Keratinocyte (primary cell): Measurements from ENCODE around the gene ETFB. TPM values are rescaled to one million over a fixed set of nuclear protein-coding genes. Genes with fewer than 3 reads are reported as not detected.

Experiments used
- DNase-seq: peaks from one replicate; pipeline ENCODE4 v3.0.0-alpha.2; 2011; ENCODE audit warnings: low read depth, missing footprints, low spot score
- FAIRE-seq: peaks from 2 replicates; lab custom pipeline; 2011; peaks lifted over from hg19 to GRCh38; lab: Jason Lieb, UNC
- H2AFZ ChIP-seq: 2 replicates; pipeline ENCODE4 v1.6.0; 2012; ENCODE audit warnings: low read length, control low read depth, inconsistent platforms; ENCODE audit not compliant: control insufficient read depth
- H3K27ac ChIP-seq: 2 replicates; pipeline ENCODE4 v1.5.1; 2011; ENCODE audit warnings: low read length; ENCODE audit not compliant: control insufficient read depth, insufficient read depth
- H3K27me3 ChIP-seq: 3 replicates; pipeline ENCODE4 v1.6.0; 2011; ENCODE audit warnings: low read length; ENCODE audit not compliant: control insufficient read depth, insufficient read depth; ENCODE audit errors: extremely low read depth
- H3K36me3 ChIP-seq, 2 experiments: 2 replicates in 1 of 2; 3 replicates in 1 of 2; pipeline ENCODE4 v1.5.1; 2011; ENCODE audit warnings: low read length in 2 of 2, mild to moderate bottlenecking in 1 of 2; ENCODE audit not compliant: control insufficient read depth in 2 of 2, insufficient read depth in 2 of 2; ENCODE audit errors: extremely low read depth in 1 of 2
- H3K4me1 ChIP-seq: 3 replicates; pipeline ENCODE4 v1.5.1; 2011; ENCODE audit warnings: low read length; ENCODE audit not compliant: control insufficient read depth, insufficient read depth; ENCODE audit errors: extremely low read depth
- H3K4me2 ChIP-seq: 3 replicates; pipeline ENCODE4 v1.6.0; 2011; ENCODE audit warnings: low read depth, low read length; ENCODE audit not compliant: control insufficient read depth, insufficient read depth; ENCODE audit errors: extremely low read depth
- H3K4me3 ChIP-seq, 3 experiments: fragments of 200-600 bp in 1 of 3; sonication (generic) in 1 of 3; 2 replicates in 2 of 3; 3 replicates in 1 of 3; pipeline ENCODE4 v1.5.1; 2011 to 2016; ENCODE audit warnings: low read length in 3 of 3, mild to moderate bottlenecking in 3 of 3, control low read depth in 2 of 3, inconsistent platforms in 1 of 3, low read depth in 1 of 3, mixed read lengths in 1 of 3, mixed run types in 1 of 3, moderate library complexity in 1 of 3; ENCODE audit not compliant: control insufficient read depth in 2 of 3, insufficient read depth in 2 of 3; ENCODE audit errors: extremely low read depth in 1 of 3
- H3K79me2 ChIP-seq: 2 replicates; pipeline ENCODE4 v1.6.0; 2012; ENCODE audit warnings: low read length; ENCODE audit not compliant: control insufficient read depth, insufficient read depth
- H3K9ac ChIP-seq: 3 replicates; pipeline ENCODE4 v1.6.0; 2011; ENCODE audit warnings: low read length; ENCODE audit not compliant: control insufficient read depth, insufficient read depth; ENCODE audit errors: extremely low read depth
- H3K9me1 ChIP-seq: 3 replicates; pipeline ENCODE4 v1.6.0; 2011; ENCODE audit warnings: low read length; ENCODE audit not compliant: control insufficient read depth, insufficient read depth; ENCODE audit errors: extremely low read depth
- H3K9me3 ChIP-seq: 2 replicates; pipeline ENCODE4 v1.5.1; 2012; ENCODE audit warnings: low read depth, low read length; ENCODE audit not compliant: control insufficient read depth
- H4K20me1 ChIP-seq: 3 replicates; pipeline ENCODE4 v1.6.0; 2011; ENCODE audit warnings: low read length; ENCODE audit not compliant: control insufficient read depth, insufficient read depth; ENCODE audit errors: extremely low read depth
- EZH2 ChIP-seq: IDR thresholded peaks from one replicate; pipeline ENCODE4 v1.6.1; 2012; ENCODE audit warnings: inconsistent platforms, mild to moderate bottlenecking, low read length, moderate library complexity
- dilution Hi-C: fragments of 300-500 bp; cut with MboI; formaldehyde crosslinking; loops from one replicate; pipeline ENCODE4 v1.7.0; 2020; ENCODE audit warnings: low sequenced_read_pairs; ENCODE audit not compliant: extremely low pct_ligation_motif_present
- polyA plus RNA-seq, 5 experiments: library from polyadenylated mRNA; depleted of rRNA in 3 of 5; stranded (reverse) in 3 of 5; stranded (forward) in 1 of 5; unstranded in 1 of 5; fragments of >200 nt; gene quantifications; 1 replicate in 1 of 5; 2 replicates in 3 of 5; 3 replicates in 1 of 5; pipeline versions ENCODE4 v1.2.1 to v1.2.3, GENCODE V29; 2011 to 2012; ENCODE audit warnings: missing spikeins in 2 of 5, low read depth in 1 of 5, low replicate concordance in 1 of 5
- TF ChIP-seq, protein P1 (sequence below), 3 experiments: IDR thresholded peaks in 1 of 3; conservative IDR thresholded peaks in 1 of 3; optimal IDR thresholded peaks in 1 of 3; 2 replicates in 2 of 3; 3 replicates in 1 of 3; pipeline versions ENCODE3 to v1.5.1; 2011; ENCODE audit warnings: low read length in 3 of 3, mild to moderate bottlenecking in 3 of 3, moderate library complexity in 2 of 3, control low read depth in 1 of 3, inconsistent platforms in 1 of 3; ENCODE audit not compliant: insufficient read depth in 2 of 3; ENCODE audit errors: extremely low read depth in 1 of 3

Gene ETFB
- polyA plus RNA-seq, 1 donor (not counting 4 experiments of a cell fraction or from before 2014, with no cell fraction given), result 95.2 TPM

DNA sequence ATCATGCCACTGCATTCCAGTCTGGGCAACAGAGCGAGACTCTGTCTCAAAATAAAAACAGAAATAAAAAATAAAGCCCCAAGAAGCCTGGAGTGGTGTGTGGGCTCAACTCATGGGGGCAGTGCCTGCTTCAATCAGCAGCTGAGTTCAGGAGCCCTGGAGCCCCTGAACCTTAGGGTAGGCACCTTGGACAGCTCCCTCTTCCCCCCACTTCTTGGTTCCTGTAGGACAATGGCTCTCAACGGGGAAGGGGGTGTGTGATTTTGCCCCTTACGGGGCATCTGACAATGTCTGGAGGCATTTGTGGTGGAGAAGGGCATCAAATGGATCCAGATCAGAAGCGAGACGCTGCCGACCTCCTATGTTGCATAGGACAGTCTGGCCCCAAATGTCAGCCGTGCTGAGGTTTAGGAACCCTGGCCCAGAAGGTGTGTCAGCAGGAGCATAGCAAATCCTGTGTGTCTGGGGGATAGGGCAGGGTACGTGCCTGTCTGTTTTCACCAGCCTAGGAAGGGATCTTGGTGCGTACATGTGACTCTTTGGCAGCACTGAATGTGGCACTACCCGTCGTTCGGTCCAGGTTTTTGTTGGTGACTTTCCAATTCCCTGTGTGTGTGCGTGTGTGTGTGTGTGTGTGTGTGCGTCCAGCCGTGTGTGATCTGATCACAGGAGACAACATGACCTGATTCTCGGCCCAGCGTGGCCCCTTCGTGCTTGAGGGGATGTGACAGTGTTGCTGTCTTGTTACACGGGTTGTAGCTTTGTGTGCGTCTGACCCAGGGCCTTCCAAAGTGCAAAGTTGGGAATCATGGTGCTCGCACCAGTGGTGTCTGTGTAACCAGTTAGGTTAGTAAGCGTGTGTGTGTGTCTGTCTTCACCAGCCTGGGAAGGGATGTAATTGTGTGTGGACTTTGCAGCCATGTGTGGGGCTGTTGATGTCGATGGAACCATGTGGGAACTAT is 47.2 kb downstream of the ETFB start:
- H4K20me1 ChIP-seq, result no peaks in the 10 kb centered on the region
- FAIRE-seq, result no peak
- no peaks in the 10 kb centered on the region for H3K9me1 ChIP-seq
- no peak for TF ChIP-seq EZH2
- dilution Hi-C loops, result no loop called here
- no peaks in the 10 kb centered on the region for H3K79me2 ChIP-seq
- no peaks in the 10 kb centered on the region for H3K27me3 ChIP-seq
- no peak overlapping the region for H3K9ac ChIP-seq
- H3K4me1 ChIP-seq, result no peaks in the 10 kb centered on the region
- no peak overlapping the region for H3K27ac ChIP-seq
- H2AFZ ChIP-seq, result no peak overlapping the region
- H3K9me3 ChIP-seq, result no peaks in the 10 kb centered on the region
- H3K36me3 ChIP-seq, result no peaks in the 10 kb centered on the region
- no peak overlapping the region for H3K4me2 ChIP-seq
- no peak for DNase-seq
- H3K4me3 ChIP-seq, result no peak overlapping the region

DNA sequence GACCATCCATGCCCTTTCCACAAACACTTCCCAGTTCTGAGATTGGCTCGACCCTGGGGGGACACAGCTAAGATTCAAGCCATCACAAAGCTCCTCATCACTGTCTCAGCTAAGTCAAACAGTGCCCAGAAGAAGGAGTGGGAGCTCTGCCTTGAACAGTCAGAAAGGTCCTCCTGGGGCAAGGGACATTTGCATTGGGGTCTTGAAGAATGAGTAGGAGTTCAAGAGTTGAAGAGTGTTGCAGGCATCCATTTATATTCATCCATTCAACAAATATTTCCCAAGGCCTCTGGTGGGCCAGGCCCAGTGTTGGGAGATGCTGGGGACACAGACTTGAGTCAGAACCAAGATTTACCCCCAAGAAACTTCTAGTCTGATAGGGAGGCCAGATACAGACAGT is 48.2 kb downstream of the ETFB start:
- TF ChIP-seq, protein P1, sequence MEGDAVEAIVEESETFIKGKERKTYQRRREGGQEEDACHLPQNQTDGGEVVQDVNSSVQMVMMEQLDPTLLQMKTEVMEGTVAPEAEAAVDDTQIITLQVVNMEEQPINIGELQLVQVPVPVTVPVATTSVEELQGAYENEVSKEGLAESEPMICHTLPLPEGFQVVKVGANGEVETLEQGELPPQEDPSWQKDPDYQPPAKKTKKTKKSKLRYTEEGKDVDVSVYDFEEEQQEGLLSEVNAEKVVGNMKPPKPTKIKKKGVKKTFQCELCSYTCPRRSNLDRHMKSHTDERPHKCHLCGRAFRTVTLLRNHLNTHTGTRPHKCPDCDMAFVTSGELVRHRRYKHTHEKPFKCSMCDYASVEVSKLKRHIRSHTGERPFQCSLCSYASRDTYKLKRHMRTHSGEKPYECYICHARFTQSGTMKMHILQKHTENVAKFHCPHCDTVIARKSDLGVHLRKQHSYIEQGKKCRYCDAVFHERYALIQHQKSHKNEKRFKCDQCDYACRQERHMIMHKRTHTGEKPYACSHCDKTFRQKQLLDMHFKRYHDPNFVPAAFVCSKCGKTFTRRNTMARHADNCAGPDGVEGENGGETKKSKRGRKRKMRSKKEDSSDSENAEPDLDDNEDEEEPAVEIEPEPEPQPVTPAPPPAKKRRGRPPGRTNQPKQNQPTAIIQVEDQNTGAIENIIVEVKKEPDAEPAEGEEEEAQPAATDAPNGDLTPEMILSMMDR (optimal IDR thresholded peaks at IDR 0.05 in 1 of 3, IDR thresholded peaks at IDR 0.05 in 1 of 3, conservative IDR thresholded peaks at IDR 0.05 in 1 of 3; ENCODE audit: extremely low read depth in 1 of 3, insufficient read depth in 2 of 3, low read length in 3 of 3), result no peak
- no peak for TF ChIP-seq EZH2
- Histone ChIP-seq H3K27ac (no peak overlapping the region), H3K9me3 (no peaks in the 10 kb centered on the region)

More for the DNA sequence above, 48.2 kb downstream of the ETFB start:
- Histone ChIP-seq H3K79me2 (no peaks in the 10 kb centered on the region), H3K4me3 (no peak overlapping the region), H3K4me1 (no peaks in the 10 kb centered on the region), H3K4me2 (no peak overlapping the region), H3K9me1 (no peaks in the 10 kb centered on the region), H3K27me3 (peaks cover 2% of the 10 kb centered on the region), H3K36me3 (no peaks in the 10 kb centered on the region), H3K9ac (no peak overlapping the region), H4K20me1 (no peaks in the 10 kb centered on the region), H2AFZ (no peak overlapping the region)
- FAIRE-seq (no peak), DNase-seq (no peak)
- dilution Hi-C loops, result no loop called here
